ENCODE data around the gene CD300C.
"Not testable (repeated sequence)": the region's sequence is repeated elsewhere in the genome, so short reads cannot be mapped to it uniquely, and the experiment has no call there.

CD300C gene

GRCh38 chr17:74508156-74508555 lies 37.8 kb downstream of the CD300C start:
- Histone ChIP-seq H3K4me1 (ENCODE audit: control insufficient read depth, low read length) (no peaks in the 10 kb centered on the region), H3F3A (ENCODE audit: control insufficient read depth, insufficient read depth) (no peaks in the 10 kb centered on the region), H3K9me3 (ENCODE audit: control insufficient read depth, insufficient read depth, low read length) (no peaks in the 10 kb centered on the region), H4K20me1 (ENCODE audit: control insufficient read depth, insufficient read depth, low read depth, low read length) (no peaks in the 10 kb centered on the region), H3K36me3 (ENCODE audit: control insufficient read depth, low read length) (no peaks in the 10 kb centered on the region), H3K4me2 (ENCODE audit: low read length) (no peak overlapping the region), H3K9me2 (replicated peaks; ENCODE audit: control insufficient read depth, low read length) (no peaks in the 10 kb centered on the region), H3K27me3 (ENCODE audit: control insufficient read depth, low read length) (peaks cover 9% of the 10 kb centered on the region; the same call in 1 of the 2 replicates), H3K27ac (ENCODE audit: low read depth, low read length) (no peak overlapping the region), H3K4me3 (ENCODE audit: low read length) (no peak overlapping the region), H3K79me2 (ENCODE audit: control insufficient read depth, low read length) (no peaks in the 10 kb centered on the region)
- TF ChIP-seq CTCF (IDR thresholded peaks at IDR 0.05; ENCODE audit: low read depth, low read length, poor library complexity, severe bottlenecking) (no peak), EZH2phosphoT487 (IDR thresholded peaks at IDR 0.05; ENCODE audit: borderline replicate concordance, low read length) (no peak)

- not testable (repeated sequence) for H3K4me2 ChIP-seq (ENCODE audit: low read length); H3K9me3 ChIP-seq (ENCODE audit: control insufficient read depth, insufficient read depth, low read length); H3K27me3 ChIP-seq (ENCODE audit: control insufficient read depth, low read length)
Measured at GRCh38 chr17:74503949-74504348, 42.0 kb downstream of the CD300C start.

GRCh38 chr17:74502861-74503260 lies 43.1 kb downstream of the CD300C start:
- Histone ChIP-seq H3K27ac (ENCODE audit: low read depth, low read length) (no peak overlapping the region), H3K4me1 (ENCODE audit: control insufficient read depth, low read length) (no peaks in the 10 kb centered on the region), H3K36me3 (ENCODE audit: control insufficient read depth, low read length) (no peaks in the 10 kb centered on the region), H3K27me3 (ENCODE audit: control insufficient read depth, low read length) (0 out of 2 replicates have a peak, but pooled peaks cover 6% of the 10 kb centered on the region), H4K20me1 (ENCODE audit: control insufficient read depth, insufficient read depth, low read depth, low read length) (no peaks in the 10 kb centered on the region), H3F3A (ENCODE audit: control insufficient read depth, insufficient read depth) (no peaks in the 10 kb centered on the region), H3K4me3 (ENCODE audit: low read length) (no peak overlapping the region), H3K79me2 (ENCODE audit: control insufficient read depth, low read length) (no peaks in the 10 kb centered on the region), H3K9me2 (replicated peaks; ENCODE audit: control insufficient read depth, low read length) (no peaks in the 10 kb centered on the region), H3K4me2 (ENCODE audit: low read length) (no peak overlapping the region), H3K9me3 (ENCODE audit: control insufficient read depth, insufficient read depth, low read length) (no peaks in the 10 kb centered on the region)
- TF ChIP-seq EZH2phosphoT487 (IDR thresholded peaks at IDR 0.05; ENCODE audit: borderline replicate concordance, low read length) = no peak
- no peak for TF ChIP-seq CTCF (IDR thresholded peaks at IDR 0.05; ENCODE audit: low read depth, low read length, poor library complexity, severe bottlenecking)

More at GRCh38 chr17:74503949-74504348, 42.0 kb downstream of the CD300C start:
- not testable (repeated sequence) for H3K4me1 ChIP-seq (ENCODE audit: control insufficient read depth, low read length); H3K36me3 ChIP-seq (ENCODE audit: control insufficient read depth, low read length); H3K4me3 ChIP-seq (ENCODE audit: low read length); H3K27ac ChIP-seq (ENCODE audit: low read depth, low read length); H3K79me2 ChIP-seq (ENCODE audit: control insufficient read depth, low read length); H3F3A ChIP-seq (ENCODE audit: control insufficient read depth, insufficient read depth); H4K20me1 ChIP-seq (ENCODE audit: control insufficient read depth, insufficient read depth, low read depth, low read length); H3K9me2 ChIP-seq (replicated peaks; ENCODE audit: control insufficient read depth, low read length)

GRCh38 chr17:74499992-74500391 lies 45.9 kb downstream of the CD300C start:
- no peak overlapping the region for H3K4me2 ChIP-seq (ENCODE audit: low read length)
- H3K79me2 ChIP-seq (ENCODE audit: control insufficient read depth, low read length) = no peaks in the 10 kb centered on the region
- H4K20me1 ChIP-seq (ENCODE audit: control insufficient read depth, insufficient read depth, low read depth, low read length) = no peaks in the 10 kb centered on the region
- no peak overlapping the region for H3K27ac ChIP-seq (ENCODE audit: low read depth, low read length)
- H3F3A ChIP-seq (ENCODE audit: control insufficient read depth, insufficient read depth) = no peaks in the 10 kb centered on the region
- H3K9me2 ChIP-seq (replicated peaks; ENCODE audit: control insufficient read depth, low read length) = no peaks in the 10 kb centered on the region
- H3K36me3 ChIP-seq (ENCODE audit: control insufficient read depth, low read length) = no peaks in the 10 kb centered on the region
- no peaks in the 10 kb centered on the region for H3K9me3 ChIP-seq (ENCODE audit: control insufficient read depth, insufficient read depth, low read length)
- no peaks in the 10 kb centered on the region for H3K4me1 ChIP-seq (ENCODE audit: control insufficient read depth, low read length)
- TF ChIP-seq CTCF (IDR thresholded peaks at IDR 0.05; ENCODE audit: low read depth, low read length, poor library complexity, severe bottlenecking) (no peak), EZH2phosphoT487 (IDR thresholded peaks at IDR 0.05; ENCODE audit: borderline replicate concordance, low read length) (no peak)
- H3K4me3 ChIP-seq (ENCODE audit: low read length) = no peak overlapping the region
- H3K27me3 ChIP-seq (ENCODE audit: control insufficient read depth, low read length) = no peaks in the 10 kb centered on the region

All from DOHH2 (cell line).